IPS-18c (cell line): ENCODE results near the gene CNTN6.

Experiments
- H3K4me3 ChIP-seq: 2 replicates; pipeline ENCODE4 v1.7.0; 2013; ENCODE audit warnings: low read depth, mild to moderate bottlenecking, low read length, moderate library complexity; ENCODE audit not compliant: insufficient read depth
- H3K9me3 ChIP-seq: one replicate; pipeline ENCODE4 v1.6.1; 2013; ENCODE audit warnings: mild to moderate bottlenecking, low read length, moderate library complexity; ENCODE audit not compliant: control insufficient read depth, insufficient read depth

CNTN6 gene

GRCh38 chr3:1444195-1444594, 351.4 kb downstream of the CNTN6 start:
- Histone ChIP-seq H3K4me3 (no peak overlapping the region), H3K9me3 (no peaks in the 10 kb centered on the region)

- no peak overlapping the region for H3K4me3 ChIP-seq
- H3K9me3 ChIP-seq = no peaks in the 10 kb centered on the region
Measured at GRCh38 chr3:1446531-1446930, 353.7 kb downstream of the CNTN6 start.

DNA sequence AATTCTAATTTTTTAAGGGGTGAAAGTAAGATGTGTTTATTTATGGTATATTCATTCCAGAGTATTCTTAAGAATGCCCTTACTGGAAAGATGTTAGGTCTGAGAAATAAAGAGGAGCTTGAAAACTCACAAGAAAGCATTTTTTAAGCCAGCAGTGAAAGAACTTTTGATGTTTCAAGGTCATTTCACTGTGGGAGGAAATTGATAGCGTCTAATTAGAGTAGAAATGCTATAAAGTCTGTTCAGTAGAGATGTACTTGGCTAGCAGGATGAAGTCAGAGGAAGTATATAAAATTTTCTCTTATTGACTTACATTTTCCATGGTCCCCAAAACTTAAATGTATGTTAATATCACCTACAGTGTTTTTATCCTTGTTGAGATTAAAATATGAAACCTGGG, 354.6 kb downstream of the CNTN6 start:
- Histone ChIP-seq H3K4me3 (no peak overlapping the region), H3K9me3 (no peaks in the 10 kb centered on the region)

DNA sequence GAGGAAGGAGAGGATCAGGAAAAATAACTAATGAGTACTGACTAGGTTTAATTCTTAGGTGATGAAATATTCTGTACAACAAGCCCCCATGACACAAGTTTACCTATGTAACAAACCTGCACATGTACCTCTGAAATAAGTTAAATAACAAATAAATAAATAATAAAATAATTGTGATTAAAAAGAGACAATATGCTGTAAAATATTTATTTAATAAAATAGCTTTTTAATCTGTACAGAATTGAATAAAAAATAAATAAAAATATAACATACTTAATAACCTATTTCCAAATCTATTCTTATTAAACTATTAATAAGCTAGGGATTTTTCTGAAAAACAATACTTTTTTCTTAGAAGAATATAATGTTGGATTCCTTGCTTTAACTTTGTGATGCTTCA, 355.6 kb downstream of the CNTN6 start:
- no peak overlapping the region for H3K4me3 ChIP-seq
- no peaks in the 10 kb centered on the region for H3K9me3 ChIP-seq
